Inferior parietal cortex (tissue), 1 donor: ENCODE results near the gene CLDN34.

Experiments used
- DNase-seq: peaks from one replicate; pipeline ENCODE4 v3.0.0-alpha.2; 2016; ENCODE audit errors: extremely low spot score

CLDN34 gene

GRCh38 chrX:10015723-10016518 lies 48.8 kb downstream of the CLDN34 start:
- DNase-seq = no peak

DNA sequence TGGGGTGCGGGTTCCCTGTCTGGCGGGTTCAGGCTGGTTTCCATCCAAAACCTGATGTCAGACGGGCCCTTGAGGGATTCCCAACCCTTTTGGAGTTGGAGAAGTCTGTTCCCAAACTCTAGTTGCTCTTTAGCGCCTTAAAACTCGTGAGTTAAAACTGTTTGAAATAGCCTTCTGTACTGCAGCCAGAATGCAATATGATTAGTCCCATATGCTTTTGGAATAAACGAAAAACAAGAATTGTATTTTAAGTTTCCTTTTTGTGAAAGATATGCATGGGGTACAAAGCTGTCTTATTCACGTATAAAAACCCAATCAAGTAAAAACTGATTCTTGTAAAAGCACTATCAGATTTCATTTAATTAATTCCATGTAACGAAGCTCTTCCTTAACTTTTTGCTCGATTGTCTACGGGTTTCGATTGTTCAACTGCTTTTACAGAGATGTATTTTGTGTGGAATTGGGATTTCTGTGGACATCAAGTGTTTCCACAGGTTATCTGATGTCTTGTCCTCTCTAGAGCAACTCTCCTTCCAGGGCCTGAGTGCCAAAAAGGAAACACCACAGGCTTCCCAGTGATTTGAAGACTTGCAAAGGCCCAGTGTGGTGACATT lies 49.5 kb downstream of the CLDN34 start:
- DNase-seq = no peak

GRCh38 chrX:10017872-10018271 lies 50.7 kb downstream of the CLDN34 start:
- DNase-seq = no peak
